Esophagus squamous epithelium (tissue), 5 donors: Measurements from ENCODE around the gene SYT13. TPM values are rescaled to one million over a fixed set of nuclear protein-coding genes. Genes with fewer than 3 reads are reported as not detected.
"Not testable (repeated sequence)": the region's sequence is repeated elsewhere in the genome, so short reads cannot be mapped to it uniquely, and the experiment has no call there.

Source experiments
- DNase-seq: peaks from one replicate; lab custom pipeline; 2025; lab: John Stamatoyannopoulos, UW
- H3K27ac ChIP-seq, 4 donors: fragments of 200-600 bp; sonication (generic); one replicate each; pipeline ENCODE4 v1.5.1; 2016 to 2019; ENCODE audit warnings: mild to moderate bottlenecking in 1 of 4
- H3K27me3 ChIP-seq, 4 donors: fragments of 200-600 bp; sonication (generic); 1 replicate in 3 of 4; 2 replicates in 1 of 4; pipeline versions ENCODE4 v1.5.1 to v1.6.0; 2017 to 2021; ENCODE audit warnings: antibody characterized with exemption in 1 of 4
- H3K36me3 ChIP-seq, 3 donors: fragments of 200-600 bp; sonication (generic); one replicate each; pipeline ENCODE4 v1.5.1; 2016 to 2019
- H3K4me1 ChIP-seq, 3 donors: fragments of 200-600 bp; sonication (generic); one replicate each; pipeline ENCODE4 v1.5.1; 2017 to 2019
- H3K4me3 ChIP-seq, 4 donors: fragments of 200-600 bp; sonication (generic); 1 replicate in 3 of 4; 2 replicates in 1 of 4; pipeline ENCODE4 v1.5.1; 2016 to 2019; ENCODE audit warnings: mild to moderate bottlenecking in 2 of 4, moderate library complexity in 1 of 4
- H3K9me3 ChIP-seq, 3 donors: fragments of 200-600 bp; sonication (generic); one replicate each; pipeline ENCODE4 v1.5.1; 2016 to 2019
- CTCF ChIP-seq, 6 experiments: fragments of 450-650 bp in 4 of 6; fragments of 200-600 bp in 2 of 6; sonication (generic) in 2 of 6; IDR thresholded peaks; one replicate each; pipeline ENCODE4 v1.5.1; 2016 to 2019; ENCODE audit warnings: antibody characterized with exemption in 6 of 6, mild to moderate bottlenecking in 4 of 6, moderate library complexity in 4 of 6
- POLR2A ChIP-seq, 4 donors: fragments of 450-650 bp; IDR thresholded peaks; one replicate each; pipeline ENCODE4 v1.6.1; 2017; ENCODE audit warnings: antibody characterized with exemption in 4 of 4, mild to moderate bottlenecking in 4 of 4, moderate library complexity in 3 of 4
- WGBS, 2 donors: methylation state at CpG; one replicate each; pipeline ENCODE4 v1.1.5; 2018; 5-methylcytosine and 5-hydroxymethylcytosine counted together
- intact Hi-C: fragments of 100-400 bp; cut with DNase I; formaldehyde crosslinking; loops from one replicate; pipeline ENCODE4 v1.15.0; 2022
- total RNA-seq, 4 donors: library from RNA; depleted of rRNA; stranded (reverse); fragments of >200 nt; gene quantifications; one replicate each; pipeline ENCODE4 v1.1.0, GENCODE V29; 2016
- donor health status: DM: yes; HTN: yes; CAD: no.

The SYT13 gene
- total RNA-seq, 4 donors from 2014 or later = 0.04 to 0.15 TPM; not detected in 2

GRCh38 chr11:45252877-45253276 is 33.3 kb downstream of the SYT13 start:
- no peak for DNase-seq
- TF ChIP-seq CTCF (IDR thresholded peaks at IDR 0.05) (no peak), POLR2A (IDR thresholded peaks at IDR 0.05) (no peak)
- H3K27ac ChIP-seq = no peak overlapping the region
- intact Hi-C loops = no loop called here
- H3K27me3 ChIP-seq = peaks cover 0 to 28% (median 0%) of the 10 kb centered on the region in 4 donors
- no peaks in the 10 kb centered on the region for H3K36me3 ChIP-seq
- no peaks in the 10 kb centered on the region for H3K9me3 ChIP-seq
- no peak overlapping the region for H3K4me3 ChIP-seq
- H3K4me1 ChIP-seq = no peaks in the 10 kb centered on the region
- WGBS, 2 donors = 46 to 61% methylated on average over 3 of the region's 3 CpGs

- Histone ChIP-seq H3K4me1 (no peaks in the 10 kb centered on the region), H3K27ac (no peak overlapping the region), H3K4me3 (no peak overlapping the region), H3K36me3 (no peaks in the 10 kb centered on the region), H3K9me3 (no peaks in the 10 kb centered on the region), H3K27me3 (peaks cover 0 to 28% (median 0%) of the 10 kb centered on the region in 4 donors)
- WGBS, 2 donors = 50 to 74% methylated on average over 2 to 6 of the region's 22 CpGs
- intact Hi-C loops = no loop called here
- TF ChIP-seq CTCF (IDR thresholded peaks at IDR 0.05) = peak in 5 of 6 experiments; percentile 31 to 70 (median 53)
- TF ChIP-seq POLR2A (IDR thresholded peaks at IDR 0.05) = no peak
- no peak for DNase-seq
Measured at GRCh38 chr11:45252134-45252856, 33.8 kb downstream of the SYT13 start.

GRCh38 chr11:45250035-45250718 is 36.0 kb downstream of the SYT13 start:
- H3K27ac ChIP-seq = no peak overlapping the region
- H3K27me3 ChIP-seq = peaks cover 0 to 27% (median 0%) of the 10 kb centered on the region in 4 donors
- intact Hi-C loops = no loop called here
- H3K36me3 ChIP-seq = no peaks in the 10 kb centered on the region
- WGBS, 2 donors = 38 to 50% methylated on average over 2 to 3 of the region's 3 CpGs
- H3K4me3 ChIP-seq = no peak overlapping the region
- no peaks in the 10 kb centered on the region for H3K4me1 ChIP-seq
- H3K9me3 ChIP-seq = no peaks in the 10 kb centered on the region
- no peak for DNase-seq
- TF ChIP-seq POLR2A (IDR thresholded peaks at IDR 0.05) = no peak
- no peak for TF ChIP-seq CTCF (IDR thresholded peaks at IDR 0.05)

- 87 to 100% methylated on average over 1 of the region's 1 CpG for WGBS, 2 donors
- intact Hi-C loops = not testable (repeated sequence)
Measured at GRCh38 chr11:45249372-45249771, 36.8 kb downstream of the SYT13 start.

GRCh38 chr11:45248501-45249011 is 37.6 kb downstream of the SYT13 start:
- Histone ChIP-seq H3K4me1 (no peaks in the 10 kb centered on the region), H3K36me3 (no peaks in the 10 kb centered on the region), H3K27me3 (peaks cover 0 to 17% (median 0%) of the 10 kb centered on the region in 4 donors), H3K9me3 (no peaks in the 10 kb centered on the region), H3K4me3 (no peak overlapping the region), H3K27ac (no peak overlapping the region)
- DNase-seq = no peak
- TF ChIP-seq CTCF (IDR thresholded peaks at IDR 0.05) (no peak), POLR2A (IDR thresholded peaks at IDR 0.05) (no peak)
- intact Hi-C loops = no loop called here
- 76 to 77% methylated on average over 1 to 2 of the region's 2 CpGs for WGBS, 2 donors

More at GRCh38 chr11:45249372-45249771, 36.8 kb downstream of the SYT13 start:
- DNase-seq, H3K4me1 ChIP-seq, H3K9me3 ChIP-seq, H3K4me3 ChIP-seq, H3K27ac ChIP-seq, H3K36me3 ChIP-seq: not testable (repeated sequence)
- peaks cover 0 to 25% (median 0%) of the 10 kb centered on the region in 4 donors for H3K27me3 ChIP-seq
